ENCODE data around the gene FHAD1. TPM values are rescaled to one million over a fixed set of nuclear protein-coding genes. Genes with fewer than 3 reads are reported as not detected.

FHAD1 gene
- total and polyA plus RNA-seq, 2 experiments from 2014 or later = 0.24 to 0.74 TPM

DNA sequence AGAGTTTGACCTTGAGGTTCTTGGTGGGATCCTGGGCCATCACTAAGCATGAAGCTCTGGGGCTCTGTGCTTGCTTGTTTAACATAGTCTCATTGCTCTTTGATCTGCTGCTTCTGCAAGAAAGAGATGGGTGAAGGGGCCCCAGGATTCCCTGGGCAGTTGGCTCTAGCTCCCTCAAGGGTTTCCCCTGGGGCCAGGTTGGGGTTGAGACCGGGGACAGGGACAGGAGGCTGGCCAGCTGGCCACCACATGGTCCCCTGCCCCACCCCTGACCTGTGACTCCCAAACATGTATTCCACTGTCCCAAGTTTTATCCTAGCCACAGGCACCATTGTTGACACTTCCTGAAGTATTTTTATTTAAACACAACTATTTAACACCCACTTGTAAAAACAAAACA lies 69.5 kb downstream of the FHAD1 start:
- Histone ChIP-seq H3K27me3 (no peaks in the 10 kb centered on the region), H3K9me3 (ENCODE audit: low read depth) (no peaks in the 10 kb centered on the region), H3K4me1 (ENCODE audit: low read depth) (no peaks in the 10 kb centered on the region), H3K36me3 (no peaks in the 10 kb centered on the region), H3K4me3 (no peak overlapping the region), H3K27ac (no peak overlapping the region)
- no peak for DNase-seq (ENCODE audit: low read depth in 1 of 2, low spot score in 1 of 2)
- TF ChIP-seq, protein P1, sequence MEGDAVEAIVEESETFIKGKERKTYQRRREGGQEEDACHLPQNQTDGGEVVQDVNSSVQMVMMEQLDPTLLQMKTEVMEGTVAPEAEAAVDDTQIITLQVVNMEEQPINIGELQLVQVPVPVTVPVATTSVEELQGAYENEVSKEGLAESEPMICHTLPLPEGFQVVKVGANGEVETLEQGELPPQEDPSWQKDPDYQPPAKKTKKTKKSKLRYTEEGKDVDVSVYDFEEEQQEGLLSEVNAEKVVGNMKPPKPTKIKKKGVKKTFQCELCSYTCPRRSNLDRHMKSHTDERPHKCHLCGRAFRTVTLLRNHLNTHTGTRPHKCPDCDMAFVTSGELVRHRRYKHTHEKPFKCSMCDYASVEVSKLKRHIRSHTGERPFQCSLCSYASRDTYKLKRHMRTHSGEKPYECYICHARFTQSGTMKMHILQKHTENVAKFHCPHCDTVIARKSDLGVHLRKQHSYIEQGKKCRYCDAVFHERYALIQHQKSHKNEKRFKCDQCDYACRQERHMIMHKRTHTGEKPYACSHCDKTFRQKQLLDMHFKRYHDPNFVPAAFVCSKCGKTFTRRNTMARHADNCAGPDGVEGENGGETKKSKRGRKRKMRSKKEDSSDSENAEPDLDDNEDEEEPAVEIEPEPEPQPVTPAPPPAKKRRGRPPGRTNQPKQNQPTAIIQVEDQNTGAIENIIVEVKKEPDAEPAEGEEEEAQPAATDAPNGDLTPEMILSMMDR (IDR thresholded peaks at IDR 0.05; ENCODE audit: low read depth, low read length) = no peak

DNA sequence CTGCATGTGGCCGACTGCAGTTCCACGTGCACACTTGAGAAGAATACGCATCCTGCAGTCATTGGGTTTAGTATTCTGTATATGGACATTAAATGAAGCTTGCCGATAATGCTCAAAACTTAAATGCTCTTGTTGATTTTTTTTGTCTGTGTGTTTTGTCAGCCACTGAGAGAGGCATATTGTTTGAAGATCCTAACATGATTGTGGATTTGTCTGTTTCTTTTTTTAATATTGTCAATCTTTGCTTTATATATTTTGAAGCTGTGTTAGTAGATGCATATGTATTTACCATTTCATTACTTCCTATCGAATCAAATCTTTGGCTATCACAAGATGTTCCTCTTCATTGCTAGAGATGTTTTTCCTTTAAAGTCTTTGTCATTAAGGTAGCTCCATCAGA lies 73.2 kb downstream of the FHAD1 start:
- H3K36me3 ChIP-seq = no peaks in the 10 kb centered on the region
- no peak overlapping the region for H3K27ac ChIP-seq
- no peak overlapping the region for H3K4me3 ChIP-seq
- no peaks in the 10 kb centered on the region for H3K27me3 ChIP-seq
- DNase-seq (ENCODE audit: low read depth in 1 of 2, low spot score in 1 of 2) = no peak
- TF ChIP-seq, protein P1 (IDR thresholded peaks at IDR 0.05; ENCODE audit: low read depth, low read length) = no peak
- peaks cover 4% of the 10 kb centered on the region for H3K4me1 ChIP-seq (ENCODE audit: low read depth)
- H3K9me3 ChIP-seq (ENCODE audit: low read depth) = no peaks in the 10 kb centered on the region

GRCh38 chr1:15321601-15322000 lies 74.6 kb downstream of the FHAD1 start:
- no peak for DNase-seq (ENCODE audit: low read depth in 1 of 2, low spot score in 1 of 2)
- H3K36me3 ChIP-seq = no peaks in the 10 kb centered on the region
- H3K9me3 ChIP-seq (ENCODE audit: low read depth) = no peaks in the 10 kb centered on the region
- H3K27me3 ChIP-seq = no peaks in the 10 kb centered on the region
- H3K4me3 ChIP-seq = no peak overlapping the region
- H3K4me1 ChIP-seq (ENCODE audit: low read depth) = peaks cover 4% of the 10 kb centered on the region
- TF ChIP-seq, protein P1 (IDR thresholded peaks at IDR 0.05; ENCODE audit: low read depth, low read length) = no peak
- no peak overlapping the region for H3K27ac ChIP-seq

- H3K36me3 ChIP-seq = no peaks in the 10 kb centered on the region
- H3K27ac ChIP-seq = no peak overlapping the region
- H3K4me3 ChIP-seq = no peak overlapping the region
- no peaks in the 10 kb centered on the region for H3K27me3 ChIP-seq
- H3K9me3 ChIP-seq (ENCODE audit: low read depth) = no peaks in the 10 kb centered on the region
- H3K4me1 ChIP-seq (ENCODE audit: low read depth) = peaks cover 4% of the 10 kb centered on the region
- TF ChIP-seq, protein P1 (IDR thresholded peaks at IDR 0.05; ENCODE audit: low read depth, low read length) = no peak
- DNase-seq (ENCODE audit: low read depth in 1 of 2, low spot score in 1 of 2) = no peak
Observed at GRCh38 chr1:15322648-15323350, 75.8 kb downstream of the FHAD1 start.

DNA sequence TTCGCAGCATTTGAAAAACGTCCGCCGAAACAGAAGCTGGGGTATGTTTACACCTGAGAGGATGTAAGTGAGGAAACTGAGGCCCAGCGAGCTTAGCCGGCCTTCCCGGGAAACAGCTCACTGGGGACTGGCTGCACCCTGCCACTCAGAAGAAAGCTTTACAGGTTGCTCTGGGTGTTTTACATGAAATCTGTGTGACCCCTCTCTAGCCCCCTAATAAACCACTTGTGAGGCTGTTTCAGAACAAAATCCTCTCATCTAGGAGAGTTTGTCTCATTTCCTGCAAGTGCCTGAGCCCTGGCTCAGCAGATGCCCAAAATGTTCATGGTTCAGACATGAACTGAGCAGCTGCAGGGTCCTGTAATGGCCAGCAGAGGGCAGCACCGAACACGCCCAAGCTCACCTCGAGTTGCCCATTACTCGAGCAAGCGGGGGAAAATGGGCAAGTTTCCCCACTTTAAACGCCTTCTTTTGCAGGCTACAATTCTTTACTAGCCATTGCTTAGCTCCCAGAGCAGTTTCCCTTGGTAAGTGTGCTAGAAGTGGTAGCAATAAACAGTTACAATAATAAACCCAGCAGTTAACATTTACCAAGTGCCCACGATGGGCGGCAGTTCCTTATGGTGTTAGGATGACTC lies 76.4 kb downstream of the FHAD1 start:
- Histone ChIP-seq H3K36me3 (no peaks in the 10 kb centered on the region), H3K9me3 (ENCODE audit: low read depth) (no peaks in the 10 kb centered on the region), H3K4me1 (ENCODE audit: low read depth) (peaks cover 4% of the 10 kb centered on the region), H3K27me3 (no peaks in the 10 kb centered on the region), H3K27ac (no peak overlapping the region), H3K4me3 (no peak overlapping the region)
- TF ChIP-seq, protein P1 (IDR thresholded peaks at IDR 0.05; ENCODE audit: low read depth, low read length) = peak; percentile 97
- DNase-seq (ENCODE audit: low read depth in 1 of 2, low spot score in 1 of 2) = peak; percentile 82 to 88

All from cardiac muscle cell (in vitro differentiated cells and primary cell).